HEK293T (cell line): ENCODE measurements around the gene HSP90AB1.

Experiments used
- CTCF ChIA-PET: fragments of 350-600 bp; formaldehyde crosslinking; extraction: SDS; loops from one replicate; lab custom pipeline; 2021; ENCODE audit warnings: antibody characterized with exemption, inconsistent platforms; lab: Yijun Ruan, JAX
- POLR2A ChIA-PET: fragments of 350-600 bp; formaldehyde crosslinking; extraction: SDS; loops from one replicate; lab custom pipeline; 2020; ENCODE audit warnings: antibody characterized with exemption, inconsistent platforms; lab: Yijun Ruan, JAX
- DNase-seq: peaks from one replicate; pipeline ENCODE4 v3.0.0; 2012; ENCODE audit warnings: mixed read lengths; ENCODE audit errors: extremely low spot score
- ARNT ChIP-seq: fragments of 450-650 bp; IDR thresholded peaks from 2 replicates; pipeline ENCODE4 v1.6.1; 2017; ENCODE audit warnings: mild to moderate bottlenecking
- BHLHE40 ChIP-seq: fragments of 450-650 bp; IDR thresholded peaks from 2 replicates; pipeline ENCODE4 v1.6.1; 2016; ENCODE audit warnings: mild to moderate bottlenecking, moderate library complexity, borderline replicate concordance
- CTBP1 ChIP-seq: fragments of 450-650 bp; IDR thresholded peaks from 2 replicates; pipeline ENCODE4 v1.6.1; 2016; ENCODE audit warnings: borderline replicate concordance
- ELF4 ChIP-seq: fragments of 450-650 bp; IDR thresholded peaks from 2 replicates; pipeline ENCODE4 v1.6.1; 2017; ENCODE audit warnings: antibody characterized with exemption
- FOXA1 ChIP-seq: fragments of 450-650 bp; IDR thresholded peaks from 2 replicates; pipeline ENCODE4 v1.6.1; 2016; ENCODE audit warnings: mild to moderate bottlenecking
- FOXK2 ChIP-seq: fragments of 450-650 bp; IDR thresholded peaks from 2 replicates; pipeline ENCODE4 v1.6.1; 2016; ENCODE audit warnings: mild to moderate bottlenecking
- FOXM1 ChIP-seq: fragments of 450-650 bp; IDR thresholded peaks from 2 replicates; pipeline ENCODE4 v1.6.1; 2017; ENCODE audit warnings: mild to moderate bottlenecking, borderline replicate concordance
- HDGF ChIP-seq: fragments of 450-650 bp; IDR thresholded peaks from 2 replicates; pipeline ENCODE4 v1.6.1; 2017; ENCODE audit warnings: antibody characterized with exemption, borderline replicate concordance
- L3MBTL2 ChIP-seq: fragments of 450-650 bp; conservative IDR thresholded peaks from 2 replicates; pipeline ENCODE4 v1.6.1; 2016; ENCODE audit warnings: mild to moderate bottlenecking
- LEF1 ChIP-seq: fragments of 450-650 bp; IDR thresholded peaks from 2 replicates; pipeline ENCODE4 v1.6.1; 2017; ENCODE audit warnings: mild to moderate bottlenecking, borderline replicate concordance
- NFRKB ChIP-seq: fragments of 450-650 bp; IDR thresholded peaks from 2 replicates; pipeline ENCODE4 v1.6.1; 2016; ENCODE audit warnings: mild to moderate bottlenecking, moderate library complexity
- SP1 ChIP-seq: fragments of 450-650 bp; IDR thresholded peaks from 2 replicates; pipeline ENCODE4 v1.6.1; 2017
- SUZ12 ChIP-seq: fragments of 450-650 bp; IDR thresholded peaks from 2 replicates; pipeline ENCODE4 v1.6.1; 2016; ENCODE audit warnings: mild to moderate bottlenecking
- TARDBP ChIP-seq: fragments of 450-650 bp; IDR thresholded peaks from 2 replicates; pipeline ENCODE4 v1.6.1; 2016
- ZNF384 ChIP-seq: fragments of 450-650 bp; IDR thresholded peaks from 2 replicates; pipeline ENCODE4 v1.6.1; 2016
- TF ChIP-seq, protein P1 (sequence below): fragments of 450-650 bp; IDR thresholded peaks from 2 replicates; pipeline ENCODE4 v1.6.1; 2016

The HSP90AB1 gene

DNA sequence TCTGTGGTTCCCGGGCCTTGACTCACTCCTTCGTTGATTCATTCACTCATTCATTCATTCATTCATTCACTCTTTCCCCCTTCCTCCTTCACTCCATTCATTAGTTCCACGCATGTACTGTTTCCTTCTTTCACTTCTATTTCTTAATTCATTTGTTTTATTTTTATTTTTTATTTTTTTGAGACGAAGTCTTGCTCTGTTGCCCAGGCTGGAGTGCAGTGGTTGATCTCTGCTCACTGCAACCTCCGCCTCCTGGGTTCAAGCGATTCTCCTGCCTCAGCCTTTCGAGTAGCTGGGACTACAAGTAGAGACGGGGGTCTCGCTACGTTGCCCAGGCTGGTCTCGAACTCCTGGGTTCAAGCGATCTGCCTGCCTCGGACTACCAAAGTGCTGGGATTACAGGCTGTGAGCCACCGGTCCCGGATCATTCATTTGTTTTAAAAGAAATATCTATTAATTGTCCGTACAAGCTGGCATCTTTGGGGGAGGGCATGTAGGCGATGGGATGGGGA, 18.9 kb downstream of the HSP90AB1 start:
- TF ChIP-seq CTBP1 = no peak
- TF ChIP-seq FOXK2 = no peak
- no peak for TF ChIP-seq SP1
- TF ChIP-seq, protein P1, sequence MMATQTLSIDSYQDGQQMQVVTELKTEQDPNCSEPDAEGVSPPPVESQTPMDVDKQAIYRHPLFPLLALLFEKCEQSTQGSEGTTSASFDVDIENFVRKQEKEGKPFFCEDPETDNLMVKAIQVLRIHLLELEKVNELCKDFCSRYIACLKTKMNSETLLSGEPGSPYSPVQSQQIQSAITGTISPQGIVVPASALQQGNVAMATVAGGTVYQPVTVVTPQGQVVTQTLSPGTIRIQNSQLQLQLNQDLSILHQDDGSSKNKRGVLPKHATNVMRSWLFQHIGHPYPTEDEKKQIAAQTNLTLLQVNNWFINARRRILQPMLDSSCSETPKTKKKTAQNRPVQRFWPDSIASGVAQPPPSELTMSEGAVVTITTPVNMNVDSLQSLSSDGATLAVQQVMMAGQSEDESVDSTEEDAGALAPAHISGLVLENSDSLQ = no peak
- TF ChIP-seq ELF4 = no peak
- no peak for TF ChIP-seq HDGF
- TF ChIP-seq NFRKB = no peak
- no peak for TF ChIP-seq ARNT
- TF ChIP-seq BHLHE40 = no peak
- TF ChIP-seq FOXM1 = no peak
- TF ChIP-seq TARDBP = no peak
- no peak for TF ChIP-seq FOXA1
- no peak for TF ChIP-seq SUZ12
- no peak for TF ChIP-seq ZNF384
- no peak for TF ChIP-seq LEF1
- TF ChIP-seq L3MBTL2 = no peak
- no peak for DNase-seq
- ChIA-PET CTCF (interaction anchor here (3.0 to 3.4 kb wide), 2 partner anchors 10 to 72 kb away, joined by 28 to 46 read pairs; partner anchors contain the start of gene SLC35B2), POLR2A (interaction anchor here (3.0 kb wide), 1 partner anchor 19 kb away, joined by 22 read pairs; the partner anchor contains the start of gene HSP90AB1)

DNA sequence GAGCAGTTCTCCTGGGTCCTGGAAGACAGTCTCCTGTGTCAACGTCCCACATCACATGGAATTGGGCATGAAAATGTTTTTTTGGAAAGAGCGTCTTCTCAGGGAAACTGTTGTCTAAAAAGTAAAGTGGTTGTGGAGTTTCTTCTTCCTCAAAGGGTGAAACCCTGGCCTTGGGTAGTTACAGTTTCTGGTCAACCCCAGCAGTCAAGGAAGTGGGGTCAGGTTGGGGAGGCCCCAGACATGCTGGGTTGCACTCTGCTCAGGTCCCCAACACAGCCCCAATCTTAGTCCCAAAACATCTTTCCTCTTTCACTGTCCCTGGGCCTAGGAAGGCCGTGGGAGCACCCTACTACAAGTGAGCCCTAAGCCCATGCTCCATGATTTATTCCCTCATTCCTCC, 19.4 kb downstream of the HSP90AB1 start:
- POLR2A ChIA-PET = interaction anchor here (3.0 kb wide), 1 partner anchor 20 kb away, joined by 22 read pairs; the partner anchor contains the start of gene HSP90AB1
- CTCF ChIA-PET = interaction anchor here (0.6 to 3.4 kb wide), 6 partner anchors 11 to 94 kb away, joined by 3 to 46 read pairs (median 14); partner anchors contain the start of gene SLC35B2
- TF ChIP-seq NFRKB = no peak
- no peak for TF ChIP-seq L3MBTL2
- no peak for TF ChIP-seq HDGF
- TF ChIP-seq ELF4 = no peak
- TF ChIP-seq ARNT = no peak
- TF ChIP-seq FOXK2 = no peak
- no peak for DNase-seq

GRCh38 chr6:44267252-44267651, 20.4 kb downstream of the HSP90AB1 start:
- TF ChIP-seq ARNT (no peak), FOXM1 (no peak), CTBP1 (no peak), SUZ12 (no peak), FOXA1 (no peak), FOXK2 (no peak), BHLHE40 (no peak), TARDBP (no peak), ZNF384 (no peak), HDGF (no peak), LEF1 (no peak), ELF4 (no peak), NFRKB (no peak), SP1 (no peak), L3MBTL2 (no peak)
- TF ChIP-seq, protein P1 = no peak
- DNase-seq = no peak
- ChIA-PET CTCF (interaction anchor here (0.7 to 3.4 kb wide), 6 partner anchors 12 to 95 kb away, joined by 4 to 46 read pairs (median 14); partner anchors contain the start of gene SLC35B2), POLR2A (interaction anchor here (2.4 kb wide), 1 partner anchor 45 kb away, joined by 14 read pairs; the partner anchor contains the start of gene AARS2)

DNA sequence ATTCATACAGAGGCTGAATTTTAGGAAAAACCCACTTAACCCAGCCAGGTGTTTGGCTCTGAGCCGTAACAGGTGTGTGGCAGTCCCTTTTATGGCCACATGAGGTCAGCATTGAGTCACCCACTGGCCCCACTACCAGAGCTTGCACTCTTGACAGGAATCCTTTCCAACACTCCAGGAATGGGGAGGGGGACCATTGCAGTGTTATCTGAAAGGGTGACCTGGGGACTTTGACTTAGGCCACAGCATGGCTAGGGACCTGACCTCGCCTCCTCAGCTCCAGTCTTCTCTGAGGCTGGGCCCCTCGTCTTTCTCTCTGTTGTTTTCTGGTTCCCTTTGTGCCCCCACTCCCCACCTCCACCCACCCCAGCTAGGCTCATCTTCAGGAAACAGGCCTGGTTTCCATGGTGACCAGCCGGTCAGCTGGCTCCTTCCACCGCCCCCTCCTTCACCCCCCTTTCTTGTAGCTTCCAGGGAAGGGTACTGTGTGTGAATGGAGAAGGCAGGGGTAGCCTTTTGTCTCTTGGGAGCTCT, 21.3 kb downstream of the HSP90AB1 start:
- CTCF ChIA-PET = interaction anchor here (0.5 to 3.4 kb wide), 15 partner anchors 11 to 208 kb away, joined by 3 to 46 read pairs (median 4); partner anchors contain the start of gene SLC35B2
- TF ChIP-seq L3MBTL2 (no peak), FOXM1 (no peak), NFRKB (no peak), ARNT (no peak), BHLHE40 (no peak), LEF1 (no peak)
- TF ChIP-seq, protein P1 = no peak
- peak; percentile 79 for DNase-seq
- POLR2A ChIA-PET = interaction anchor here (0.7 to 3.0 kb wide), 5 partner anchors 12 to 45 kb away, joined by 3 to 18 read pairs (median 10); partner anchors contain the start of genes AARS2 and HSP90AB1

- no peak for DNase-seq
- ChIA-PET POLR2A (interaction anchor here (1.5 to 3.0 kb wide), 5 partner anchors 13 to 45 kb away, joined by 3 to 18 read pairs (median 10); partner anchors contain the start of genes AARS2 and HSP90AB1), CTCF (interaction anchor here (1.4 to 3.4 kb wide), 5 partner anchors 36 to 76 kb away, joined by 4 to 46 read pairs (median 10); no protein-coding TSS in a partner anchor)
- TF ChIP-seq BHLHE40 (no peak), FOXA1 (no peak), ZNF384 (no peak), SUZ12 (no peak), ARNT (no peak)
- TF ChIP-seq, protein P1 = no peak
Measured at GRCh38 chr6:44269178-44269920, 22.4 kb downstream of the HSP90AB1 start.
